Activated CD4-positive, alpha-beta T cell treated with anti-CD3 and anti-CD28 coated beads, Interleukin-2, Interleukin-4, amounts not matched to agents 100 ng/mL and 50 ng/mL, durations not matched to agents 16 hours and 8 hours (primary cell): ENCODE data around the gene RHEBL1.

Experiments used
- DNase-seq: peaks from one replicate; pipeline ENCODE4 v3.0.0-alpha.2; 2020; ENCODE audit warnings: low spot score

RHEBL1 gene

GRCh38 chr12:49037111-49037946 is 32.5 kb downstream of the RHEBL1 start:
- no peak for DNase-seq

- DNase-seq: no peak
Observed at GRCh38 chr12:49036029-49036428, 33.8 kb downstream of the RHEBL1 start.

DNA sequence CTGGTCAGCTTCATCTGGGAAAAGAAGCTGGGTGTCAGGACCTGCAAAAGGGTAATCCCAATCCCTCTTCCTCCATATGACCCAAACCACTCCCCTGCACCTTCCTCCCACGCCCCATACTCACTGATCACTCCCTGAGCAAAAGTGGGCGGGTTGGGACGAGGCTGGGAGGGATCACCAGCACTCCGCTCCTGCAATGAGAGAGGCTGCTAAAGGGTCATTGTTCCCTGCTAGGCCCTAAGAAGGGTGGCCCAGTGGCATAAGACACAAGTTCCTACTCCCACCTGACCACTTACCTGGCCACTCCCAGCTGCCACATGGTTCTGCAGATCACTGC is 35.5 kb downstream of the RHEBL1 start:
- no peak for DNase-seq

- no peak for DNase-seq
Observed at GRCh38 chr12:49033611-49034285, 36.0 kb downstream of the RHEBL1 start.

DNA sequence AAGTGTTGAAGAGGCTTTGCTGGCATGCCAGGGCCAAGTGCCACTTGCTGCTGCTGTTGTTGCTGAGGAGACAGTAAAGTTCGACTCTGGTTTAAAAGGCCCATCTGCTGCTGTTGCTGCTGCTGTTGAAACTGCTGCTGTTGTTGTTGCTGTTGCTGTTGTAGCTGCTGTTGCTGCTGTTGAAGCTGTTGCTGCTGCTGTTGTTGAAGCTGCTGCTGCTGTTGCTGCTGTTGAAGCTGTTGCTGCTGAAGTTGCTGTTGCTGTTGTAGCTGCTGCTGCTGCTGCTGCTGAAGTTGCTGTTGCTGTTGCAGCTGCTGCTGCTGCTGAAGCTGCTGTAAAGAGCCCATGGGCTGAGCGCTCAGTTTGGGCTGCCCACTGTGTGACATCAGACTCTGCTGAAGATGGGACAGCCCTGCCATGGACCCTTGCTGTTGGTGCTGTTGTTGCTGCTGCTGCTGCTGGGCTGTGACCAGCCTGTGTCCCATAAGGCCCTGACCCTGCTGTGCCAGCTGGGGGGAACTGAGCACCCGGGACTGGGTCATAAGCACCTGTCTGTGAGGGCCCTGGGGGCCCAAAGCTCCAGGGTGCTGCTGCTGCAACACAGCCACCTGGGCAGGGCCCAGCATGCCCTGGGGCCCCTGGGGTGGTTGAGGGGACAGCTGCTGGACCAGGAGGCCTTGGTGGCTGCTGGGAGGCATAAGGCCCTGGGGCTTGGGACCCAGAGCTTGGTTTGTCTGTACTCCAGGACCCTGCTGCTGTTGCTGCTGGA is 36.9 kb downstream of the RHEBL1 start:
- no peak for DNase-seq

DNA sequence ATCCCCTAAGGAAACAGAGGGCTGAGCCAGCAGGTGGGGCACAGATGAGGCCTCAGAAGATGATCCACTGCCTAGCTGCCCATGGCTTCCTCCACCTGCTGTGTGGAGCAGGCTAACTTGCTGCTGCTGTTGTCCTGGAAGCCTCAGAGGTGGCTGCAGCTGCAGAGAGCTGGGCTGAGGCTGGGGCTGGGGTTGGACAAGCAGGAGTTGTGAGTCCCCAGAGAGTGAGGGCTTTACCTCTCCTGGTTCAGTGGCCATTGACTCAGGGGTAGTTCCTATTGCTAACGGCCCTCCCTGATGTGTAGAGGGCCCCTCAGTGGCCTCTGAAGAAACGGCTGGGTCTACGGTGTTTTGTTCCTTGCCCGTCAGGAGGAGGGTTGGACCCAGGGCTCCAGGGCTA is 37.5 kb downstream of the RHEBL1 start:
- DNase-seq: no peak

- no peak for DNase-seq
Observed at GRCh38 chr12:49031573-49032161, 38.1 kb downstream of the RHEBL1 start.

DNA sequence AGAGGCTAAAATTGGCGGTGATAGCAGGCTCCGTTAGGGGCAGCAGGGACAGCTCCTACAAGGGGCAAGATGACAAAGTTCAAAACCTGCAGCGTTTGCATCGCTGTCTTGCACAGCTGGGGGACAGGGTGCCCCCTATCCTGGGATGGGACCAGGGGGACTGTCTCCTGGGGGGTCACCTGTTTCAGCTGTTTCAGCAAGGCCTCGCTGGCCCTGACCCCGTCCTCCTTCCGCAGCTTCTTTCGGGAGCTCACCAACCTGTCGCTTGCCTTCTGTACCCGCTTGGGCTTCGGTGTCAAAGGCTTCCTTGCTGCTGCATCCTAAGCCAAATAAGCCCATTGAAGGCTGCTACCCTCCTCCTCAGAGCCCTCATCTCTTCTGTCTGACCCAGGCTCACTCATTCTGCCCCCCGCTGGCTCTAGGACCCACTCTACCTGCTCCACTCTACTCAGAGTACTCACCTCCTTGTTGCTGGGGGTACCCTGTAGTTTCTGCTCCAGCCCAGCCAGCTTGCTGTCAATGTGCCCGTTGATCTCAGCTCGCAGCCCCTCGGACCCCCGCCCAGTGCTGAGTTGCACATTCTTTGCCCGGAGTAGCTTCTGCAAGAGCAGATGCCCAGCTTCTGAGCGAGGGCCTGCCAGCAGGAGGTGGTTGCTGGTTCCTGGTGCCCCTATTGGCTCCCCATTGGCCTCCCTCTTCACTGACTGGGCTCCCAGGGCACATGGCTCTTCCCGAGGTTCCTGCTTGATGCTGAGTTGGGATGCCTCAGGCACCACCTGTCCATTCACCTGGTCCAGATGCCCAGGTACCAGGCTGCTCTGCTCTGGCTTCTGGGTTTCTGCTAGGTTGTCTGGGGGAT is 38.8 kb downstream of the RHEBL1 start:
- DNase-seq: no peak

DNA sequence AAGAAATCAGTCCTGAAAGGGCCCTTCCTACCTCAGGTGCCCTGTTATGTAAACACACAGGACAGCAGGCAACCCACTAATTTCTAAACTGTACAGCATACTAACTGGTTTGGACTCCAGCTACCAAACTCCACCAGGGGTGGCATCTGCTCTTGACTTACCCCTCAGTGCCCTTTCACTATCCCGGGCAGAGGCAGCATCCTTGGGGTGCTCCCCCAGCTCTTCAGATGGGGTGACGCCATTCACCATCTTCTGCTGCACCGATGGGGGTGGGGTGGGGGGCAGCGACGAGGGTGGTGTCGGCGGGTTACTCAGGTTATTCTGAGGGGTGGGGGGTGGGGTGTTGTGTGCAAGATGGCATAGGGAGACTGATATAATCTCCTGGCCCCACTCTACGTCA is 39.7 kb downstream of the RHEBL1 start:
- no peak for DNase-seq

DNA sequence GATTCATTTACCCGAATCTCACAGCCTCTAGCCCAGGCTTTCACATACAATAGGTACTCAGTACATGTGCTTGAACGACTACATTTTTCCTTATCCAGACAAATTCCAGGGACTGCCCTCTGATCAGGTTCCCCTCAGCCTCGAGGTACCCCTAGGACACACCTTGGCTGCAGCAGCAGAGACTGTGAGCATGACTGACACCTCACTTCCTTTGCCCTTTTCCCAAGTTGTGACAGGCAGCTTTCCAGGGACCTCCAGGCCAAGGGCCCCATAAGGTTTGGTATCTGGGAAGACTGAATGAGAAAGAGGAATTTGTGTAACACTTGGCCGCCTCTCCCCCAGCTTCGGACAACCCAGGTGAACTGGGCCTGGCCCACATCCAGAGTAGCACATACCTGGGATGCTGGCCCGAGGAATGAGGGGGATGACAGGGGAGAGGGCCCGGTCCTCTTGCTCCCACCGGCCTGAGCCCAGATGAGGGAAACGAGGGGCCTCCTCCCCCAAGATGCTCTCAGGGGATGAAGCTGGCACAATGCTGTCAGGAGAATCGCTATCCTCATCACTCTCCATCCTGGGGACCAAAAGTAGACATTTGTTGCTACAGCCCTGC is 41.0 kb downstream of the RHEBL1 start:
- DNase-seq: no peak

GRCh38 chr12:49027846-49028555 is 41.8 kb downstream of the RHEBL1 start:
- DNase-seq: no peak

DNA sequence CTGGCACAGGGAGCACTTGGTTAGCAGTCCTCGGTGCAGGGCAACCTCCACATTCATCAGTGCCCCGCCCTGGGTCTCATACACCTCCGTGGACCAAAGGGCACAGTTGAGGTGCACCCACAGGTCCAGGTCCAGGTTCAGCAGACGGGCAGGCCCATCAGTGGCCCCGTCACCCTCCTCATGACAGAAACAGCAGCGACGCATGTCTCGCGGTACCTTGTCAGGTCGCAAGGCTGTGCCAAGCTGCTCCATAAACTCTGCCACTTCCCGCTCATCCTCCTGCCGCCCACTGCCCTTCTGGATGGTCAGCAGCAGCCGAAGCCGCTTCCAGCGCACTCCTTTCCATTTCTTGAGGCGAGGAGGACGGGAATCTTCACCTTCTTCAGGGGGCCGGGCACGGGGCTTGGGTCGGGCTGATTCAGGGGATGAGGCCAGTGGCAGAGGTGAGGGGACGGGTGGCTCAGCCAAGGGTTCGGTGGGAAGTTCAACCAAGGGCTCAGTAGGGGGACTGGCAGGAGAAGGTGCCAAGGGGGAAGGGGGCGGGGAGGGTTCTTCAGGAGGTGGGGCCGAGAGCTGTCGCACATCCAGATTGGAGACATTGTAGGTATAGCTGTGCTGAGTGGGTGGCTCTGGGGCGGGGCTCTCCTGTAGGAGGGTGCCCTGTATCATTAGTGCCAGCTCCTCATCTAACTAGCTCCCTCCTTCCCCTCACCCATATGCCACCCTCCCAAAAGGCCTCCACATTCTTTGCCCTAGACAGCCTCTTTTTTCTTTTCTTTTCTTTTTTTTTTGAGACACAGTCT is 42.9 kb downstream of the RHEBL1 start:
- no peak for DNase-seq

GRCh38 chr12:49026101-49026500 is 43.7 kb downstream of the RHEBL1 start:
- no peak for DNase-seq

GRCh38 chr12:49025463-49025862 is 44.3 kb downstream of the RHEBL1 start:
- DNase-seq: no peak

DNA sequence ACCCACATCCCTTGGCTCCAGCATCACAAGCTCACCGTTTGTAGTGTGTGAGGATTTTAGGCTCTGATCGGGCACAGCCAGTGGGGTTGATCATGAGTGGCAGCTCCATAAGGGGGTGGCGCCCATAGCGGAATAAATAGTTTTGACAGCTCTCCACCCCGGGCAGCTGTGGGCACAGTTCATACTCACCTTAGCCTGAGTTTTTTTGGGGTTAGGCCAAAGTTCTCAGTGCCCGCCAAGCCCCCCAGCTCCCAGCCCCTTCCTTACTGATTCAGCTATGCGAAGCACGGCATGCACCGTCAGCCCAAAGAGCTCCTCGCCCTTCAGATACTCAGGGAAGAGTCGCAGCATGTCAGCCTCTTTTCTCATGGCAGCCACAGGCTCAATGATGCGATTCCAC is 45.2 kb downstream of the RHEBL1 start:
- no peak for DNase-seq

DNA sequence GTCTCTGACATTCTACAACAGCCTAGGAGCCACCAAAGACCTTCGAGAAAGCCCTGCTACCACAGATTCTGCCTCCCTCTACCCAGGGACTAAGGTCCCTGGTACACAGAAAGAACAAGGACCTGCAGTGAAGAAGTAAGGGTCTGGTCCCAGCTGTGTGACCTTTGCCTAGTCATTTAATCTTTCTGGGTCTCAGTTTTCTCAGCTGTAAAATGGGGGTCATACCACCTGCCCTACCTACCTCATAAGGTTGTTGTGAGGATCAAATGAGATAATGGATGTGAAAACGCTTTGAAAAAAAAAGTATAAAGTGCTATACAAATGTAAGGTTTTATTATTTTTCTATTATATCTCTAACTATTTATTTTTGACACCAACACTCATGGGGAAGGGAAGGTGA is 46.0 kb downstream of the RHEBL1 start:
- DNase-seq: no peak

DNA sequence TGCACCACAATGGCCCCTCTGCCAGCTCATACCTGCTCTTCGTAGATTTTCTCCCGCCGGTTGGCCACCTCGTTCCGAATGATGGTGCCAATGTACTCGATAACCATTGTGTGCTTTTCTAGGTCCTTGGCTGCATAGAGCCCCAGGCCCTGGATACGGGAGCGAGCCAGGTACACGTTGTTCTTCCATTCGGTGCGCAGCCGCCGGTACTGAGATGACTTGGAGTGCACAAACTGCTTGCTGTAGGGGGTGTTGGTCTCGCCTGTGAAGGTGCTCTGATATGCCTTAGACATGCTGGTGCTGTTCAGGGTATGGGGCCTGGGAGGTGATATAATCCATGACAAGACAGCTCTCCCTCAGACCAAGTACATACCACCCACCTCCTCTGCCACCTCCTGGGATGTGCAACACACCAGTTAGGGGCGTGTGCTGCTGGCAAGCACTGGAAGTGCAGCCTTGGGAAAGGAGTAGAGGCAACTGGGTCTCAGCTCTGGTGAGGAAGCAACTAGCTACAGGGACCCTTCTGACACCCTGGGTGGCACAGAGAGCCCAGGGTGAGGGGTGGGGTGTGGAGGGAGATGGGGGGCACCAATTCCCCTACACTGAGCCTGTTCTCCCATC is 47.1 kb downstream of the RHEBL1 start:
- DNase-seq: no peak

GRCh38 chr12:49021292-49021915 is 48.4 kb downstream of the RHEBL1 start:
- DNase-seq: no peak

- DNase-seq: no peak
Observed at GRCh38 chr12:49020441-49020840, 49.3 kb downstream of the RHEBL1 start.
